HG02840 (cell line): ENCODE measurements around the gene FTL.
A peak's percentile ranks its signal among the peaks of the same experiment; 100 is the strongest.

Experiments
- ATAC-seq: cut with Tn5 transposase; IDR thresholded peaks from one replicate; pipeline ENCODE4 v1.9.1; 2021; ENCODE audit warnings: mild to moderate bottlenecking, moderate library complexity, moderate number of reproducible peaks; ENCODE audit not compliant: unreplicated experiment, low FRiP score

FTL gene

DNA sequence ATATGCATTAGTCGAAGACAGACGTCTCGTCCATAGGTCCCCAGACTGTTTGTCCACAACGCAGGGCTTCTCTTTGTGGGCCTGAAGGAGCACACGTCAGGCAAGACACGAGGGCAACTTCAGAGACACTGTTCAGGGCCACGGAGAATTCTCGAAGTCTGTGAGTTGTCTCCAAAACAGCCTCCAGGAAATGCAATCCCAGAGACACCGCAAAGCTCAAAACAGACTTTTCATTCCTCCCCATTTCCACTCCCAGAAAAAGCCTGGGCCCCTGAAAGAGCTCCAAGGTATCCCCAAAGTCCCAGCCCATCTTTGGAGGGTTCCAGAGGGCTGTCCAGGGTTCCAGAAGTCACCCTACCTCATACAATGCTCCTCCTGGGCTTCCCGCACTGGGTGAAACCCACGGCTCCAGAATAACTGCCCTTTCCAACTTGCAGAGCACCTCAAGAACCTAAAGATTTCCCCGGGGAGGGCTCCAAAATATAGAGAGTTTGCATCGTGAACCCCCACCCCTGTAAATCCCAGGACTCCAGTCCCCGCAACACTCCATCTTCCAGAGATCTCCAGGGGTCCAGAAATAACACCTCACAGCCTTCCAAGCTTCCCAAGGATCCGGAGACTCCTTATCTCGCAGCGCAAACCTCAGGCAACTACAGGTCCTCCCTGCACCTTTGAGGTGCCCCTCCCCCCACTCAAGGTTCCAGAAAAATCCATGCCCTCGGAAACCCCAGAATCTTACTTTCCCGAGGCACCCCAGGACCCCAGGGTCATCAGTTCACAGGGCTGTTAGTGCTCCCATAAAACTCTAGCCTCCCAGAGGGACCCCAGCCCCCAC is 687 bp upstream of the FTL start:
- ATAC-seq, result no peak

- peak; percentile 7 for ATAC-seq
Measured at GRCh38 chr19:48965806-48966540, 864 bp downstream of the FTL start.

DNA sequence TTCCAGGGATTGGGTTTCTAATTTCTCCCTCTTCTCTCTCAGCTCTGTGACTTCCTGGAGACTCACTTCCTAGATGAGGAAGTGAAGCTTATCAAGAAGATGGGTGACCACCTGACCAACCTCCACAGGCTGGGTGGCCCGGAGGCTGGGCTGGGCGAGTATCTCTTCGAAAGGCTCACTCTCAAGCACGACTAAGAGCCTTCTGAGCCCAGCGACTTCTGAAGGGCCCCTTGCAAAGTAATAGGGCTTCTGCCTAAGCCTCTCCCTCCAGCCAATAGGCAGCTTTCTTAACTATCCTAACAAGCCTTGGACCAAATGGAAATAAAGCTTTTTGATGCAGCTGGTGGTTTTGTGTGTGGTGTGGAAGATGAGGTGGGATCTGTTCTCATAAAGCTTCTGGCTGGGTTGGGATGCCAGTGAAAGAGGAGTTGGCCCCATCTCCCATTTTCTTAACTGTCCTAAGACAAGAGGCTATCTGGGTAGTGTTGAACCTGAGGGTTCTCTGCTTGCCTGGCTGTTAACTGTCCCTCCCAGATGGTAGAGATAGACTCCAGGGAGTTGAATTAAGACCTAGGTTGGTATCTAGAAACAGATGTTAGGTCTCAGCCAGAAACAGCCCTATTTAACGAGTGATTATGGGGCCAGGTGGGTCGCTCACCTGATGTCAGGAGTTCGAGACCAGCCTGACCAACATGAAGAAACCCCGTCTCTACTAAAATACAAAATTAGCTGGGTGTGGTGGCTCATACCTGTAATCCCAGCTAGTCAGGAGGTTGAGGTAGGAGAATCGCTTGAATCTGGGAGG is 1.6 kb downstream of the FTL start:
- ATAC-seq, result no peak

GRCh38 chr19:48967346-48968178 is 2.5 kb downstream of the FTL start:
- no peak for ATAC-seq

DNA sequence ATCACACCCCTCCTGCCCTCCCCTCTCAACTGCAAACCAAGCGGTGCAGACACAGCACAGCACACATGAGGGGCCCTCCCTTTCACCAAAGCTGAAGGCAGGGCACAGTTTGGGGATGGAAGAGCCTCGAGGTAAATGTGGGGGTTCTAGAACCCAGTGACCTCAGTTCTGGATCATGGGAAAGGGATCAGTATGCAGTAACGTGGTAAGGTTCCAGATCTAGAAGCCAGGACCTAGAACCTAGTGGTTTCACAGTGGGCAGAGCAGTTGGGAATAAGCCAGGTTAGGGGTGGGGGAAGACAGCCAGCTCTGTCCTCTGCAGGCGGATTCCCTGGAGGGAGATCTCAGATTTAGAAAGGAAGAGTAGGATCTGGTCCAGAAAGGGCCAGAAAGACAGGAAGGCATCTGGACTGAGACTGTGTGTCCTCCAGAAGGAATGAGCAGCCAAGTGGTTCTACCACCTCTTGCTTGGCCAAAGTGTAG is 3.1 kb downstream of the FTL start:
- no peak for ATAC-seq

DNA sequence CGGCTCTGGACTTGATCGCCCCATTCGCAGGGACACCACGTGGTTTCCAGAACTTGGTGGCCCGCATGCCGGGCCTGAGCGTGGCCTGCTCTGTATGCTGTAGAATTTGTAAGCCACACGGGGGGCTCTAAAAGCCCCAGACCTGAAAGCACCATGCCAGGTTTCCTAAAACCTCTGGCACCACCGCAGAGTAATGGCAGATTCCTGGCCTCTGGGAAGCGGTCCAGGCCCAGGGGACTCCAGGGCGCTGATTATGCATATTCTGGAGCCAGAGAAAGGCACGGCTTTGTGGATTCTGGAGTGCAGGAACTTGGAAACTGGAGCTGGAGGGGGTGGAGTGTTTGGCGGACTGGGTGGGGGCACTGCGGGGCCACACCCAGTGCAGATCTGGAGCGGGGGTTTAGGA is 3.7 kb downstream of the FTL start:
- ATAC-seq, result no peak

DNA sequence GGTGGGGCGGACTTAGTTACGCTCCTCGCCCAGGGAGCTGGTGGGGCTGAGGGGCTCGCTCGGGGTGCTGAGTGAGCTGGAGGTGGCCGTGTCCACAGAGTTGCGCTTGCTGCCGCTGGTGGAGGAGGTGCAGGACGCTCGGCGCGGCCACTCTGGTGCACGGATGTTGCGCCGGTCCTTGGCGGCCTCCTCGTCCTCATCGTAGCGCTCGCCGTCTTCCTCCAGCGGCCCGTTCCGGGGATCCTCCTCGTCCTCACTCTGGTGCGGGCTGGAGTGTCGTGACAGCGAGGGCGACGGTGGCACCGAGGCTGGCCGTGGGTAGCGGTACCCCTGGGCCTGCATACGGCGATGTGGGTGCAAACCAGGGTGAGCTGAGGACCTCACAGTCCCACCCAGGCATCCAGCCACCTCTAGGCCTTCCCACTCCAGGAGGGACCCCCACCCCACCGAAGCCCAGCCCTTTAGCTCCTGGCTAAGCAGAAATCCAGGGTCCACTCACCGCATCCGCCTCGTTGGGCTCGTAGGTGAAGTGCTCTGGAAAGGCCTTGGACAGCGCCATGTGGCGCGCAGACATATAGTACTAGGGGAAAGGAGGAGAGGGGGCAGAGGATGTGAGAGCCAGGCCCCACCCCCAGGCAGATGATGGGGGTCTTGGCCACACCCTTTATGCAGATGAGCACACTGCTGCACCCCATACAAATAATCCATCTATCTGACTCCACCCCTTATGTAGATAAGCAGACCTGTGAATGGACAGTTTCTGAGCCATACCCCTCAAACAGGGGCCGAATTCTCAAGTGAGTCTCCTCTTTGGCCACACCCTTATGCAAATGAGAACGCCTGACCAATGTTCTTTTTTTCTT is 4.4 kb downstream of the FTL start:
- ATAC-seq, result no peak

DNA sequence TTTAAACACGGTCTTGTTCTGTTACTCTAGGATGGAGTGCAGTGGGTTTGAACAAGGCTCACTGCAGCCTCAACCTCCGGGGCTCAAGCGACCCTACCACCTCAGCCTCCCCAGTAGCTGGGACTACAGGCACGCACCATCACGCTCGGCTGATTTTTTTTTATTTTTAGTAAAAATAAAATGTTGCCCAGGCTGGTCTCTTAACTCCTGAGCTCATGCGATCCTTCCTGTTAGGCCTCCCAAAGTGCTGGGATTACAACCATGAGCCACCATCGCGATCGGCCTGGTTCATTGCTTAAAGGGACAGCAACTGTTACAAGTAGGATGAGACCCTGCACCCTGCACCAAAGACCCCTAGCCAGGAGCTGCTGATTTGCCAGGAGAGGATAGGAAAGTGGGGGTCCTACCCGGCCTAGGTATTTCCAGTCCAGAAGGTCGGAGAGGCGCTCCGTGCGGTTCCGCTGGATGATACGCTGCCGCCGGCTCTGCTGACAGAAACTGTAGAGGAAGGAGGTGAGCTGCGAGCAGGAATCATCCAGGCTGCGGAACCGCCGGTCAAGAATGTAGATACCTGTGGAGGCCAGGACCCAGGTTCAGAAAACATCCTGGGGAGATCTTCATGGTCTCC is 5.1 kb downstream of the FTL start:
- ATAC-seq, result no peak

DNA sequence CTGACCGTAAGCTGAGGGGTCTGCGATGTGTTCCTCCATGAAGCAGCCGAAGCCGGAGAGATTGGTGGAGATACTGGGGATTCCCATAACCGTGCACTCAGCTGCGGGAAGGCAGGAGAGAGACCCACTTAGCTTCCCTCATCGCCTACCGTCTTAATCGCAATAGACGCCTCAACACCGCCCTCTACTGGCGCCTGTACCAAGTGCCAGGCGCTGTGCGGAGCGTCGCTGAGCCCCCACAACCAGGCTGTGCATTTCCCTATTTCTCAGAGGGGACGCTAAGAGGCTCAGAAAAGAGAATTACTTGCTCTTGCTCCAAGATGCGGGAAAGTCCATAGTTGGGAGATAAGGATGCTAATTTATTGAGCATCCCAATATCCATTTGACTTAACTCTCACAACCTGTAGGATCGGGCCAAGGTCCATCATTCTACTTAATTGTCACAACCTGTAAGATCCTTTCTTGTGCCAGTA is 5.8 kb downstream of the FTL start:
- ATAC-seq, result no peak

DNA sequence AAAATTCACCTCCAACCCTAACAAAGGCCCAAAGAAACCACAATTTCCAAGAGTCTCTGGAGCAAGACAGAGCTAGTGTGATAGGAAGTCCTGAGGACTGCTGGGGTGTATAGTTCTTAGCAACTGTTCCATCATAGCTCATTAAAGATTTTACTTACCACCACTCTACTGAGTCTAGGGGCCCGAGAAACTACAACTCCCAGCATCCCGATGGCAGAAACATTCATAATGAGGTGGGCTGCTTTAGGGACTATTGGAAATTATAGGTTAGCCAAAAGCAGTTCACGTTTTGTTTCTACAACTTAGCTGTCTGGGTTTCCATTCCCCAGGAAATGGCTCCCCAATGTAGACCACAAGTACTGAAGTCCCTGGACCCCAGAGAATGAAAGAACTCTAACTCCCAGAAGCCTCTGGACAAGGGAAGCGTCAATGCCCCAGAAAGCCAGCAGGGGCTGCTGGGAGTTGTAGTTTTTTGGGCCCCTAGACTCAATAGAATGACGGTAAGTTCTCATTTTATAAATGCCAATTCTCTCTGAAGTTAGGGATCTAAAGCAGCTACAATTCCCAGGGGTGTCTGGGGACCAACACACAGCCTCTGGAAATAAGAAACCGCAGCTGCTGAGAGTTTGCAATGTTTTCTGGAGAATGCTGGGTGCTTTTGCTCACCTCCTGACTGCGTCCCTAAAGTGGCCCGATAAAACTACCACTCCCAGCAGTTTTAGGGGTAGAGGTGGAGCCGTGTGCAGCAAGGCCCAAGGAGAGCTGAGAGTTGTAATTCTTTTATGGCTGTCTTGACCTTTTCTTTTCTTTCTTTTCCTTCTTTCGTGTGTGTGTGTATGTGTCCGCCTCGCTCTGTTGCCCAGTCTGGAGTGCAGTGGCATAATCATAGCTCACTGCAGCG is 11.1 kb downstream of the FTL start:
- no peak for ATAC-seq

DNA sequence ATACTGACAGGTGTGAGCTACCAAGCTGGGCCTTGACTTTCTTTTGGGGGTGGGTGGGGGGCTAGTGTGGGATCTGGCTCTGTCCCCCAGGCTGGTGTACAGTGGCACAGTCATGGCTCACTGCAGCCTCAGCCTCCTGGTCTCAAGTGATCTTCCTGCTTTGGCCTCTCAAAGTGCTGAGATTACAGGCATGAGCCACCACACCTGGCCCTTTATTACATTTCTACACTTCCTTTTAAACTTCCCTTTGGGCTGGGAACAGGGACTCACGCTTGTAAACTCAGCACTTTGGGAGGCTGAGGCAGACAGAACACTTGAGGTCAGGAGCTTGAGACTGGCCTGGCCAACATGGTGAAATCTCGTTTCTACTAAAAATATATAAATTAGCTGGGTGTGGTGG is 12.0 kb downstream of the FTL start:
- ATAC-seq, result no peak

- no peak for ATAC-seq
Measured at GRCh38 chr19:48982280-48982679, 17.2 kb downstream of the FTL start.

DNA sequence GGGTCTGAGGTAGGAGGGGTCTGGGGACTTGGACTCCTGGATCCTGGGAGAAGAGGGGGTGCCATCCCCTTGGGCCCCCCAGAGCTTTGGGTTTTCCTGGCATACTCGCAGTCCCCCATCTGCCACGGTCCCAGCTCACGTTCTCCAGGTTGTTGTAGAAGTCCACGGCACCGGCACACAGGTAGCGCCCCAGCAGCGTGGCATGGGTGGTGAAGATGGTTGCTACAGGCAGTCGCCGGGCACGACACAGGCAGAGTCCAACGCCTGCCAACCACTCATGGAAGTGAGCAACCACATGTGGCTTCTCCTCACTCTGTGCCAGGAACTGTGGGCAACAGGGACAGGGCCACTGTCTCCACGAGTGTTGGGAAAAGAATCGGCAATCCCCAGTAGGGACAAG is 20.6 kb downstream of the FTL start:
- no peak for ATAC-seq

DNA sequence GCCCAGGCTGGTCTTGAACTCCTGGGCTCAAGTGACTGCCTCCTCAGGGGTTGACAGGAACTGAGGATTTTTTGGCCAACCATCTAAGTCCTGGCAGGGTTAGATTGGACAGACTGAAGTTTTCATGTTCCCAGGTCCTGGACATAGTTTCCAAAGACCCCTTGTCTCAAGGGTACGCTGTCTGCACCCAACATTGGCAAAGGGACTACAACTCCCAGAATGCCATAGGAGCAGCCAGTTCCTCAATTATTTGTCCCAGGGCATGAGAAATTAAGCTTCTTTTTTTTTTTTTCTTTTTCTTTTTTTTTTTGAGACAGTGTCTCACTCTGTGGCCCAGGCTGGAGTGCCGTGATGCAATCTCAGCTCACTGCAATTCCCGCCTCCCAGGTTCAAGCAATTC is 21.1 kb downstream of the FTL start:
- no peak for ATAC-seq

DNA sequence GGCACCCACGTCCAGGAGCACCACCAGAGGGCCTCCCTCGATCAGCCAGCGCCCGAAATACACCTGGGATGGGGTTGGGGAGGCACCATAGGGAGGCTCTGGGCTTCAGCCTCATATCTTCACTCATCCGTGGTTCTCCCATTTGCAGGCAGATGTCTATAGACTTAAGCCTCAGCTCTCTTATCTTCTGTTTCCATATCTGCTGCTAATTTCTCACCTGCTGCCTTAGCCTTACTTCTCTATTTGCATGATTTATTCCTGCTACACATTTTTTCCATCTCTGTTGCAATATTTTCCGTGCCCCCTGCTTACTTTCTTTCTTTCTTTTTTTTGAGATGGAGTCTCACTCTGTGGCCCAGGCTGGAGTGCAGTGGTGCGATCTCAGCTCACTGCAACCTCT is 22.2 kb downstream of the FTL start:
- no peak for ATAC-seq

GRCh38 chr19:48988286-48988685 is 23.2 kb downstream of the FTL start:
- no peak for ATAC-seq

DNA sequence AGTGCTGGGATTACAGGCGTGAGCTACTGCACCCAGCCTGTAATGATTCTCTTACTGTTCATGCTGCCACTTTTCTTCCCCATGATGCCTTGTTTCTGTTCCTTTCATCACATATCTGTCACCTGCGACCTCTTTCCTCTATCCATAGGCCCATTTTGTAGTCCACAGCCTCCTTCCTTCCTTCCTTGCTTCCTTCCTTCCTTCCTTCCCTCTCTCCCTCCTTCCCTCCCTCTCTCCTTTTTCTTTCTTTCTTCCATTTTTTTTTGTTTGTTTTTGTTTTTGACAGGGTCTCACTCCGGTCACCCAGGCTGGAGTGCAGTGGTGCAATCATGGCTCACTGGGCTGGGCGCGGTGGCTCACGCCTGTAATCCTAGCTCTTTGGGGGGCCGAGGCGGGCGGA is 23.8 kb downstream of the FTL start:
- ATAC-seq, result no peak
